HEK293 (cell line): Measurements from ENCODE around the gene LY6G6D.

ENCODE experiments used
- EGR2 ChIP-seq: fragments of 450-650 bp; formaldehyde crosslinking; IDR thresholded peaks from 2 replicates; pipeline ENCODE4 v1.5.1; 2016; ENCODE audit warnings: low read depth, missing biosample characterization, missing genetic modification characterization
- GFI1B ChIP-seq: fragments of 450-650 bp; formaldehyde crosslinking; IDR thresholded peaks from 2 replicates; pipeline ENCODE4 v1.5.1; 2016; ENCODE audit warnings: missing biosample characterization, missing genetic modification characterization
- GLIS1 ChIP-seq: fragments of 450-650 bp; formaldehyde crosslinking; IDR thresholded peaks from 2 replicates; pipeline ENCODE4 v1.5.1; 2016; ENCODE audit warnings: missing biosample characterization, missing genetic modification characterization
- HOXC10 ChIP-seq: sonication (generic); formaldehyde crosslinking; IDR thresholded peaks from 2 replicates; pipeline ENCODE4 v1.8.1; 2023; ENCODE audit warnings: mild to moderate bottlenecking, missing genetic modification reagents
- KLF10 ChIP-seq: fragments of 450-650 bp; IDR thresholded peaks from 2 replicates; pipeline ENCODE4 v1.5.1; 2018; ENCODE audit warnings: missing biosample characterization, mild to moderate bottlenecking, missing genetic modification characterization
- SCRT1 ChIP-seq: fragments of 450-650 bp; formaldehyde crosslinking; IDR thresholded peaks from 2 replicates; pipeline ENCODE4 v1.5.1; 2016; ENCODE audit warnings: missing biosample characterization, missing genetic modification characterization, borderline replicate concordance
- ZBTB48 ChIP-seq: fragments of 450-650 bp; formaldehyde crosslinking; IDR thresholded peaks from 2 replicates; pipeline ENCODE4 v1.5.1; 2016; ENCODE audit warnings: missing biosample characterization, missing genetic modification characterization
- ZFHX2 ChIP-seq: fragments of 450-650 bp; formaldehyde crosslinking; conservative IDR thresholded peaks from 2 replicates; pipeline ENCODE4 v1.5.1; 2016; ENCODE audit warnings: missing biosample characterization, missing genetic modification characterization
- ZFP69B ChIP-seq: fragments of 450-650 bp; formaldehyde crosslinking; IDR thresholded peaks from 2 replicates; pipeline ENCODE4 v1.5.1; 2016; ENCODE audit warnings: missing biosample characterization, missing genetic modification characterization
- ZNF133 ChIP-seq: fragments of 450-650 bp; formaldehyde crosslinking; IDR thresholded peaks from 2 replicates; pipeline ENCODE4 v1.5.1; 2016; ENCODE audit warnings: missing biosample characterization, missing genetic modification characterization
- ZNF169 ChIP-seq: fragments of 450-650 bp; formaldehyde crosslinking; IDR thresholded peaks from 2 replicates; pipeline ENCODE4 v1.5.1; 2016; ENCODE audit warnings: missing biosample characterization, missing genetic modification characterization
- ZNF175 ChIP-seq: fragments of 450-650 bp; formaldehyde crosslinking; IDR thresholded peaks from 2 replicates; pipeline ENCODE4 v1.5.1; 2016; ENCODE audit warnings: missing biosample characterization, missing genetic modification characterization
- ZNF23 ChIP-seq: fragments of 450-650 bp; formaldehyde crosslinking; IDR thresholded peaks from 2 replicates; pipeline ENCODE4 v1.5.1; 2016; ENCODE audit warnings: missing biosample characterization, missing genetic modification characterization, borderline replicate concordance
- ZNF354C ChIP-seq: fragments of 450-650 bp; formaldehyde crosslinking; IDR thresholded peaks from 2 replicates; pipeline ENCODE4 v1.5.1; 2016; ENCODE audit warnings: missing biosample characterization, missing genetic modification characterization, low read depth, borderline replicate concordance
- ZNF394 ChIP-seq: fragments of 450-650 bp; formaldehyde crosslinking; IDR thresholded peaks from 2 replicates; pipeline ENCODE4 v1.5.1; 2016; ENCODE audit warnings: missing biosample characterization, missing genetic modification characterization, mild to moderate bottlenecking, moderate library complexity, borderline replicate concordance
- ZNF530 ChIP-seq: fragments of 450-650 bp; formaldehyde crosslinking; IDR thresholded peaks from 2 replicates; pipeline ENCODE4 v1.5.1; 2016; ENCODE audit warnings: low read depth, missing biosample characterization, missing genetic modification characterization
- ZNF548 ChIP-seq: fragments of 450-650 bp; formaldehyde crosslinking; IDR thresholded peaks from 2 replicates; pipeline ENCODE4 v1.5.1; 2016; ENCODE audit warnings: missing biosample characterization, missing genetic modification characterization
- ZNF549 ChIP-seq: fragments of 450-650 bp; IDR thresholded peaks from 2 replicates; pipeline ENCODE4 v1.5.1; 2018; ENCODE audit warnings: missing biosample characterization, missing genetic modification characterization, mild to moderate bottlenecking, inconsistent platforms, moderate library complexity
- ZNF555 ChIP-seq: fragments of 450-650 bp; formaldehyde crosslinking; conservative IDR thresholded peaks from 2 replicates; pipeline ENCODE4 v1.5.1; 2017; ENCODE audit warnings: missing biosample characterization, mild to moderate bottlenecking, missing genetic modification characterization, inconsistent platforms
- ZNF610 ChIP-seq: fragments of 450-650 bp; formaldehyde crosslinking; IDR thresholded peaks from 2 replicates; pipeline ENCODE4 v1.5.1; 2016; ENCODE audit warnings: missing biosample characterization, missing genetic modification characterization, borderline replicate concordance
- ZNF623 ChIP-seq: fragments of 450-650 bp; formaldehyde crosslinking; IDR thresholded peaks from 2 replicates; pipeline ENCODE4 v1.5.1; 2016; ENCODE audit warnings: missing biosample characterization, missing genetic modification characterization
- ZNF626 ChIP-seq: fragments of 450-650 bp; sonication (Bioruptor Pico); formaldehyde crosslinking; IDR thresholded peaks from 2 replicates; pipeline ENCODE4 v1.5.1; 2018; ENCODE audit warnings: missing biosample characterization, missing genetic modification characterization, inconsistent platforms
- ZNF664 ChIP-seq: fragments of 450-650 bp; formaldehyde crosslinking; IDR thresholded peaks from 2 replicates; pipeline ENCODE4 v1.5.1; 2016; ENCODE audit warnings: missing biosample characterization, missing genetic modification characterization
- ZNF701 ChIP-seq: fragments of 450-650 bp; formaldehyde crosslinking; IDR thresholded peaks from 2 replicates; pipeline ENCODE4 v1.5.1; 2016; ENCODE audit warnings: missing biosample characterization, missing genetic modification characterization
- ZNF785 ChIP-seq: fragments of 450-650 bp; formaldehyde crosslinking; IDR thresholded peaks from 2 replicates; pipeline ENCODE4 v1.5.1; 2016; ENCODE audit warnings: missing biosample characterization, missing genetic modification characterization
- ZNF837 ChIP-seq: fragments of 450-650 bp; formaldehyde crosslinking; IDR thresholded peaks from 2 replicates; pipeline ENCODE4 v1.5.1; 2016; ENCODE audit warnings: missing biosample characterization, missing genetic modification characterization
- ZNF843 ChIP-seq: fragments of 450-650 bp; formaldehyde crosslinking; IDR thresholded peaks from 2 replicates; pipeline ENCODE4 v1.5.1; 2016; ENCODE audit warnings: missing biosample characterization, missing genetic modification characterization
- ZSCAN23 ChIP-seq: fragments of 450-650 bp; formaldehyde crosslinking; IDR thresholded peaks from 2 replicates; pipeline ENCODE4 v1.5.1; 2016; ENCODE audit warnings: missing biosample characterization, missing genetic modification characterization
- TF ChIP-seq, protein P1 (sequence below): fragments of 450-650 bp; formaldehyde crosslinking; IDR thresholded peaks from 2 replicates; pipeline ENCODE4 v1.5.1; 2016; ENCODE audit warnings: missing biosample characterization, missing genetic modification characterization
- TF ChIP-seq, protein P2 (sequence below): fragments of 450-650 bp; formaldehyde crosslinking; IDR thresholded peaks from 2 replicates; pipeline ENCODE4 v1.5.1; 2016; ENCODE audit warnings: missing biosample characterization, missing genetic modification characterization
- TF ChIP-seq, protein P3 (sequence below): fragments of 450-650 bp; formaldehyde crosslinking; IDR thresholded peaks from 2 replicates; pipeline ENCODE4 v1.5.1; 2016; ENCODE audit warnings: missing biosample characterization, missing genetic modification characterization
- TF ChIP-seq, protein P4 (sequence below): fragments of 450-650 bp; formaldehyde crosslinking; IDR thresholded peaks from 2 replicates; pipeline ENCODE4 v1.5.1; 2016; ENCODE audit warnings: missing biosample characterization, missing genetic modification characterization, low read depth
- TF ChIP-seq, protein P5 (sequence below): fragments of 450-650 bp; formaldehyde crosslinking; IDR thresholded peaks from 2 replicates; pipeline ENCODE4 v1.5.1; 2016; ENCODE audit warnings: missing biosample characterization, missing genetic modification characterization
- TF ChIP-seq, protein P6 (sequence below): fragments of 450-650 bp; formaldehyde crosslinking; IDR thresholded peaks from 2 replicates; pipeline ENCODE4 v1.5.1; 2017; ENCODE audit warnings: missing biosample characterization, mild to moderate bottlenecking, missing genetic modification characterization, moderate library complexity

Gene LY6G6D

DNA sequence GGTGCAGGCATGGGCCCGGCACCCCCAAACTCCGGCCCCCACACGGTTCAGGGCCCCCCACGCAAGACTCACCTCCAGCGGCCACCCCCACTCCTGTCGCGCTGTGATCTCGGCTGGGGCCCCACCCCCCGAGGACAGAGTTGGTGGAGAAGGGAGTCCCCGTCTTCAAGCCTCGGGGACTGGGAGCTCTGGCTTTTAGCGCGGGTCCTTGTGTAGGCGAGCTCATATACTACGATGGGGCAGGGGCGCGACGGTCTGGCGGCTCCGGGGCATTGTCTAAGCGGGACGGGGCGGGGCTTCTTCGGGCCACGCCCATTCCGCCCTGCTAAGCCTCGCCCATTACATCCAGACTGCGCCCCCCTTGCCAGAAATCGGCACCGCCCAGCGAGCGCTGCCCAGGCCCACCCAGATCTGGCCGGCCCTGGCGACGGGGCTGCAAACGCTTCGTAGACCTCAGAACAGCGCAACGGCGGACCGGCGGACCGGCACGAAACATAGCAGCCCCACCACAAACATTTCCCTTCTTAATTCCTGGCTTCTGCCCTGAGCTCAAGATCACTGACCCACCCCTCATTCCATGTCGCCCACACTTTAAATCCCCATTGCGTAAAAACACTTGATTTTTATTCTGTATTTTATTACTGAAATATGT is 15.0 kb downstream of the LY6G6D start (continued):
- TF ChIP-seq, protein P1, sequence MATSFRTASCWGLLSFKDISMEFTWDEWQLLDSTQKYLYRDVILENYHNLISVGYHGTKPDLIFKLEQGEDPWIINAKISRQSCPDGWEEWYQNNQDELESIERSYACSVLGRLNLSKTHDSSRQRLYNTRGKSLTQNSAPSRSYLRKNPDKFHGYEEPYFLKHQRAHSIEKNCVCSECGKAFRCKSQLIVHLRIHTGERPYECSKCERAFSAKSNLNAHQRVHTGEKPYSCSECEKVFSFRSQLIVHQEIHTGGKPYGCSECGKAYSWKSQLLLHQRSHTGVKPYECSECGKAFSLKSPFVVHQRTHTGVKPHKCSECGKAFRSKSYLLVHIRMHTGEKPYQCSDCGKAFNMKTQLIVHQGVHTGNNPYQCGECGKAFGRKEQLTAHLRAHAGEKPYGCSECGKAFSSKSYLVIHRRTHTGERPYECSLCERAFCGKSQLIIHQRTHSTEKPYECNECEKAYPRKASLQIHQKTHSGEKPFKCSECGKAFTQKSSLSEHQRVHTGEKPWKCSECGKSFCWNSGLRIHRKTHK = no peak
- TF ChIP-seq EGR2 (peak; percentile 68; the same call in 1 of the 2 replicates), ZNF843 (peak; percentile 10; the same call in 1 of the 2 replicates), ZNF133 (tag by site-specific recombination) (no peak), ZNF837 (no peak), ZNF530 (tag by site-specific recombination) (no peak), ZNF394 (tag by site-specific recombination) (no peak), ZNF664 (no peak), ZNF555 (tag by site-specific recombination) (no peak), ZNF175 (no peak), ZNF623 (no peak), ZNF701 (tag by site-specific recombination) (no peak), ZNF169 (tag by site-specific recombination) (no peak), ZBTB48 (tag by site-specific recombination) (no peak), ZFP69B (tag by site-specific recombination) (peak; percentile 83), ZNF785 (tag by site-specific recombination) (no peak), ZNF354C (tag by site-specific recombination) (no peak), ZNF548 (tag by site-specific recombination) (no peak), ZNF626 (tag by site-specific recombination) (no peak), KLF10 (tag by site-specific recombination) (no peak; the same call in 1 of the 2 replicates), GLIS1 (tag by site-specific recombination) (peak; percentile 89), ZSCAN23 (tag by site-specific recombination) (no peak), SCRT1 (no peak), HOXC10 (CRISPR knock-in tag) (no peak), ZNF610 (no peak), ZFHX2 (tag by site-specific recombination) (peak; percentile 80), ZNF549 (no peak), GFI1B (tag by site-specific recombination) (no peak), ZNF23 (no peak)
- TF ChIP-seq, protein P2, sequence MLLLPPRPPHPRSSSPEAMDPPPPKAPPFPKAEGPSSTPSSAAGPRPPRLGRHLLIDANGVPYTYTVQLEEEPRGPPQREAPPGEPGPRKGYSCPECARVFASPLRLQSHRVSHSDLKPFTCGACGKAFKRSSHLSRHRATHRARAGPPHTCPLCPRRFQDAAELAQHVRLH (tag by site-specific recombination) = no peak
- TF ChIP-seq, protein P3, sequence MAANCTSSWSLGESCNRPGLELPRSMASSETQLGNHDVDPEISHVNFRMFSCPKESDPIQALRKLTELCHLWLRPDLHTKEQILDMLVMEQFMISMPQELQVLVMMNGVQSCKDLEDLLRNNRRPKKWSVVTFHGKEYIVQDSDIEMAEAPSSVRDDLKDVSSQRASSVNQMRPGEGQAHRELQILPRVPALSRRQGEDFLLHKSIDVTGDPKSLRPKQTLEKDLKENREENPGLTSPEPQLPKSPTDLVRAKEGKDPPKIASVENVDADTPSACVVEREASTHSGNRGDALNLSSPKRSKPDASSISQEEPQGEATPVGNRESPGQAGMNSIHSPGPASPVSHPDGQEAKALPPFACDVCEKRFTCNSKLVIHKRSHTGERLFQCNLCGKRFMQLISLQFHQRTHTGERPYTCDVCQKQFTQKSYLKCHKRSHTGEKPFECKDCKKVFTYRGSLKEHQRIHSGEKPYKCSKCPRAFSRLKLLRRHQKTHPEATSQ = no peak
- TF ChIP-seq, protein P4, sequence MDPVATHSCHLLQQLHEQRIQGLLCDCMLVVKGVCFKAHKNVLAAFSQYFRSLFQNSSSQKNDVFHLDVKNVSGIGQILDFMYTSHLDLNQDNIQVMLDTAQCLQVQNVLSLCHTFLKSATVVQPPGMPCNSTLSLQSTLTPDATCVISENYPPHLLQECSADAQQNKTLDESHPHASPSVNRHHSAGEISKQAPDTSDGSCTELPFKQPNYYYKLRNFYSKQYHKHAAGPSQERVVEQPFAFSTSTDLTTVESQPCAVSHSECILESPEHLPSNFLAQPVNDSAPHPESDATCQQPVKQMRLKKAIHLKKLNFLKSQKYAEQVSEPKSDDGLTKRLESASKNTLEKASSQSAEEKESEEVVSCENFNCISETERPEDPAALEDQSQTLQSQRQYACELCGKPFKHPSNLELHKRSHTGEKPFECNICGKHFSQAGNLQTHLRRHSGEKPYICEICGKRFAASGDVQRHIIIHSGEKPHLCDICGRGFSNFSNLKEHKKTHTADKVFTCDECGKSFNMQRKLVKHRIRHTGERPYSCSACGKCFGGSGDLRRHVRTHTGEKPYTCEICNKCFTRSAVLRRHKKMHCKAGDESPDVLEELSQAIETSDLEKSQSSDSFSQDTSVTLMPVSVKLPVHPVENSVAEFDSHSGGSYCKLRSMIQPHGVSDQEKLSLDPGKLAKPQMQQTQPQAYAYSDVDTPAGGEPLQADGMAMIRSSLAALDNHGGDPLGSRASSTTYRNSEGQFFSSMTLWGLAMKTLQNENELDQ (tag by site-specific recombination) = no peak
- TF ChIP-seq, protein P5, sequence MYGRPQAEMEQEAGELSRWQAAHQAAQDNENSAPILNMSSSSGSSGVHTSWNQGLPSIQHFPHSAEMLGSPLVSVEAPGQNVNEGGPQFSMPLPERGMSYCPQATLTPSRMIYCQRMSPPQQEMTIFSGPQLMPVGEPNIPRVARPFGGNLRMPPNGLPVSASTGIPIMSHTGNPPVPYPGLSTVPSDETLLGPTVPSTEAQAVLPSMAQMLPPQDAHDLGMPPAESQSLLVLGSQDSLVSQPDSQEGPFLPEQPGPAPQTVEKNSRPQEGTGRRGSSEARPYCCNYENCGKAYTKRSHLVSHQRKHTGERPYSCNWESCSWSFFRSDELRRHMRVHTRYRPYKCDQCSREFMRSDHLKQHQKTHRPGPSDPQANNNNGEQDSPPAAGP (tag by site-specific recombination) = 0 out of 2 replicates have a peak, but pooled peaks have one; percentile 50
- TF ChIP-seq, protein P6, sequence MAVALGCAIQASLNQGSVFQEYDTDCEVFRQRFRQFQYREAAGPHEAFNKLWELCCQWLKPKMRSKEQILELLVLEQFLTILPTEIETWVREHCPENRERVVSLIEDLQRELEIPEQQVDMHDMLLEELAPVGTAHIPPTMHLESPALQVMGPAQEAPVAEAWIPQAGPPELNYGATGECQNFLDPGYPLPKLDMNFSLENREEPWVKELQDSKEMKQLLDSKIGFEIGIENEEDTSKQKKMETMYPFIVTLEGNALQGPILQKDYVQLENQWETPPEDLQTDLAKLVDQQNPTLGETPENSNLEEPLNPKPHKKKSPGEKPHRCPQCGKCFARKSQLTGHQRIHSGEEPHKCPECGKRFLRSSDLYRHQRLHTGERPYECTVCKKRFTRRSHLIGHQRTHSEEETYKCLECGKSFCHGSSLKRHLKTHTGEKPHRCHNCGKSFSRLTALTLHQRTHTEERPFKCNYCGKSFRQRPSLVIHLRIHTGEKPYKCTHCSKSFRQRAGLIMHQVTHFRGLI (tag by site-specific recombination) = peak; percentile 87
